CD4-positive, alpha-beta T cell treated with Interleukin-12 subunit alpha and Interleukin-12 subunit beta, for 1 hour (primary cell): ENCODE data around the gene ASB14.

ENCODE experiments used
- DNase-seq: peaks from one replicate; pipeline ENCODE4 v3.0.0-alpha.2; 2020

ASB14 gene

DNA sequence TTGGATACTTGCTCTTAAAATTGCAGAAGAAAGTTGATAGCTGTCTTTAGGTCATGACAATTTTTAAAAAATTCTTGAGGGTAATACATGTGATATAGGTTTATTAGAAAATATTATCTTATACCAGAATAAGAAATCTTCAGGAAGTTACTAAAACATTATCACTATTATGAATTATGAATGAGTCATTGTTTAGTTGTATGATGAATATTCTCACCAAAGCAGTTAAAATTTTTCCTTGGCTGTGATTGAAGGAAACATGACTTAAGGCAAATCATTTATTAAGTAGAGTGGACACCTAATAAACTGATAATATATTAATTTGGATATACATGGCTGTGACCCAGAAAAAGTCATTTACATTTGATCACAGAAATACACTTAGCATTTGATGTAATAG, 34.8 kb downstream of the ASB14 start:
- DNase-seq = no peak

- DNase-seq = no peak
These were observed 35.6 kb downstream of the ASB14 start for GRCh38 chr3:57256844-57257243.

DNA sequence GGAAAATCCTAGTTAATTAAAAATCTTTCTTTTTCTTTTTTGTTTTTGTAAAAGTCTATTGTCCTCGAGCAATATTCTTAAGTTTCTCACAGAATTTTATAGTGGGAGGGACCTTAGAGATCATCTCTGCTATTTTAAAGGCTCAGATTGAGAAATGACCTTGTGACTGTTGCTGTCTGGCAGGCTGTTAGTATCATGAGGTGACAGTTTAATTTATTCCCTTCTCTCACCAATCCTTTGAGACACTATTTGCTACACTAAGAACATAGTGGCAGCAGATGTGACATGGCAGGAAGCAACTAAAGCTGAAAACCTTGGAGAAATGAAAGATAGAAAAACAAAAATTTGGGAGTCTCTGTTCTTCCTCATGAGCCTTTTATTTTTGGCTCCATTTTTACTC, 40.1 kb downstream of the ASB14 start:
- DNase-seq = no peak

GRCh38 chr3:57244946-57245345, 47.5 kb downstream of the ASB14 start:
- DNase-seq = no peak

DNA sequence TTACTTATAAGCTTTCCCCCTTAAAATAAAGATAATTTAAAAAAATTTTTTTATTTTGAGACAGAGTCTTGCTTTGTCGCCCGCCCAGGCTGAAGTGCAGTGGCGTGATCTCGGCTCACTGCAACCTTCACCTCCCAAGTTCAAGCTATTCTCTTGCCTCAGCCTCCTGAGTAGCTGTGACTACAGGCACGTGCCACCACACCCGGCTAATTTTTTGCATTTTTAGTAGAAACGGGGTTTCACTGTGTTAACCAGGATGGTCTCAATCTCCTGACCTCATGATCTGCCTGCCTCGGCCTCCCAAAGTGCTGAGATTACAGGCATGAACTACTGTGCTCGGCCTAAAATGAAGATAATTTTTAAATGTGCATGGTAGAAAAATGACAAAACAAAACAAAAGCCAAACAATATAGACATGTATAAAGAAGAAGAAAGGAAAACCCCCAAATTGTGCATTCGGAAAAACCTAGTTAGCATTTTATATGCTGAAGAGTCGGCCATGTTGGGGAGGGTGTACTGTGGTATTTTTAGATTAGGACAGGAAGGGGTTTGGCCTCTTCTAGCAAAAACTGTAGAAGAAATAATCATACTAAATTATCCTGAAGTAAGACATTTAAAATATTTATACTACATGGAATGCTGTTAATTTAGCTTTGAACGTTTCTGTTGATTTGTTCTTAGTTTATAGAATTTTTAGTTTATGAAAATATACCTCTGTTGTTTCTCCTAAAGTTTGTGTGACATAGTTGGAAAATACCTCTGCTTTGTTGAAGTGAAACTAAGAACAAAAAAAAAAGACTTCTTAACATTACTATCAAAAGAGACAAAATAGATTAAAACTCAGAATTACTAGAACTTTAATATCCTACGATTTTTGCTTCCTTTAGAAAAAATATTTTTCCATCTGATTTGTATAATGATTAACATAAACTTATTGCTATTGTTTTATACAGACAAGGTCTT, 57.6 kb downstream of the ASB14 start:
- DNase-seq = no peak

GRCh38 chr3:57233799-57234198, 58.7 kb downstream of the ASB14 start:
- no peak for DNase-seq

DNA sequence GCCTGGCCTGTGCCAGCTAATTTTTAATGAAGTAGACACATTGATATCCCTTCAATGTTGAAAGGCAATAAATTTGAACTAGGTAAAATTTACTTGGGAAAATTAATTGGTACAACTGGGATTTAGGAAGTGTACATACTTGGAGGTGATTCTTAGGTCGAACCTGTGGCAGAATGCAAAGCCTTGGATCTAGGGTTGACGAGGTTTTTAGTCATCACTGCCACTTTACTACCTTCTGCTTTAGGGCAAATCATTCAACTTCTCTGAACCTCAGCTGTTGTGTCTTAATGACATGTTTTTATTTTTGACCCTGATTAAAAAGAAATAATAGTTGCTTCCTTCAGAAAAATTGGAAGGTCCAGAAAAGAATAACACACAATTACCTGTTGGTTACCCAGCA, 62.5 kb downstream of the ASB14 start:
- no peak for DNase-seq

GRCh38 chr3:57227930-57228751, 64.3 kb downstream of the ASB14 start:
- peak; percentile 52 for DNase-seq

- DNase-seq = peak; percentile 89
These were observed 65.1 kb downstream of the ASB14 start, which contains the start of gene APPL1 for GRCh38 chr3:57227204-57227929. Gene APPL1 (plus strand): TSS chr3:57227729. CDS start chr3:57227884, 155 bp downstream.

DNA sequence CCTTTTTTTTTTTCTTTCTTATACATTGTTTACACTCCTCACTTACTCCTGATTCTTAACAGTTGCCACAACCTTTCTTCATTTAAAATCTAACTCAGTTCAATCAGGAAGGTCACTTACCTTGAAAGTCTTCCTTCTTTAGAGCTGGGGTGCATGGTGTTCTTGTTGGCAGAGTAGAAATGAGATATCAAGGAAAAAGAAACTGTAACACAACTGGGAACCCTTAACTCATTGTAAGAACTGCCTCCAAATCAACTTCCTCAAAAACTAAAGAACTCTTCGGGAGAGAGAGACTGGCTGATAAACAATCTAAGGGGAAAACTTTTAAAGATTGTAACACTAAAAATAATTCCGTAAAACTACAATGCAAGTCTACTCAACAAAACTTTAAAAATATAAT, 66.3 kb downstream of the ASB14 start:
- DNase-seq = no peak

- DNase-seq = no peak
These were observed 67.6 kb downstream of the ASB14 start for GRCh38 chr3:57224856-57225255.

- no peak for DNase-seq
These were observed 70.6 kb downstream of the ASB14 start for GRCh38 chr3:57221883-57222282.
